Measurements from ENCODE around the gene POLN.

Gene POLN

DNA sequence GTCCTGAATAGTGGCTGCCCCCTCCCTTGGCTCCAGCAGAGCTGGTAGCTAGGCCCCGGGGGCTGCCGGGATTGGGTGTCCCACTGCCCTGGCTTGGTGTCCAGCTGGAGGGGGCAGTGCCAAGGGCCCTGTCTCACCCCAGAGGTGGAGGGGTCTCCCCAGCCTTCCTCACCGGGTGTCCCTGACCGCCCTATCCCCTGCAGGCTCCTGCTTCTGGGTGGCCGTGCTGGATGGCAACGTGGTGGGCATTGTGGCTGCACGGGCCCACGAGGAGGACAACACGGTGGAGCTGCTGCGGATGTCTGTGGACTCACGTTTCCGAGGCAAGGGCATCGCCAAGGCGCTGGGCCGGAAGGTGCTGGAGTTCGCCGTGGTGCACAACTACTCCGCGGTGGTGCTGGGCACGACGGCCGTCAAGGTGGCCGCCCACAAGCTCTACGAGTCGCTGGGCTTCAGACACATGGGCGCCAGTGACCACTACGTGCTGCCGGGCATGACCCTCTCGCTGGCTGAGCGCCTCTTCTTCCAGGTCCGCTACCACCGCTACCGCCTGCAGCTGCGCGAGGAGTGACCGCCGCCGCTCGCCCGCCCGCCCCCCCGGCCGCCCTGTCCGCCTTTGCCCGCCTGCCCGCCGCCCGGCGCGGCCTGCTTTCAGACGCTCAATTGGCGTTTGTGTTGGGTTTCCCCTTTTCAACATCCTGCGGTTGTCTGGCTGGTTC lies 178.2 kb downstream of the POLN start:
- DNase-seq (ENCODE audit: low spot score) = no peak
- TF ChIP-seq, protein P1, sequence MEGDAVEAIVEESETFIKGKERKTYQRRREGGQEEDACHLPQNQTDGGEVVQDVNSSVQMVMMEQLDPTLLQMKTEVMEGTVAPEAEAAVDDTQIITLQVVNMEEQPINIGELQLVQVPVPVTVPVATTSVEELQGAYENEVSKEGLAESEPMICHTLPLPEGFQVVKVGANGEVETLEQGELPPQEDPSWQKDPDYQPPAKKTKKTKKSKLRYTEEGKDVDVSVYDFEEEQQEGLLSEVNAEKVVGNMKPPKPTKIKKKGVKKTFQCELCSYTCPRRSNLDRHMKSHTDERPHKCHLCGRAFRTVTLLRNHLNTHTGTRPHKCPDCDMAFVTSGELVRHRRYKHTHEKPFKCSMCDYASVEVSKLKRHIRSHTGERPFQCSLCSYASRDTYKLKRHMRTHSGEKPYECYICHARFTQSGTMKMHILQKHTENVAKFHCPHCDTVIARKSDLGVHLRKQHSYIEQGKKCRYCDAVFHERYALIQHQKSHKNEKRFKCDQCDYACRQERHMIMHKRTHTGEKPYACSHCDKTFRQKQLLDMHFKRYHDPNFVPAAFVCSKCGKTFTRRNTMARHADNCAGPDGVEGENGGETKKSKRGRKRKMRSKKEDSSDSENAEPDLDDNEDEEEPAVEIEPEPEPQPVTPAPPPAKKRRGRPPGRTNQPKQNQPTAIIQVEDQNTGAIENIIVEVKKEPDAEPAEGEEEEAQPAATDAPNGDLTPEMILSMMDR (IDR thresholded peaks at IDR 0.05; ENCODE audit: extremely low read depth, missing control alignments) = no peak

DNA sequence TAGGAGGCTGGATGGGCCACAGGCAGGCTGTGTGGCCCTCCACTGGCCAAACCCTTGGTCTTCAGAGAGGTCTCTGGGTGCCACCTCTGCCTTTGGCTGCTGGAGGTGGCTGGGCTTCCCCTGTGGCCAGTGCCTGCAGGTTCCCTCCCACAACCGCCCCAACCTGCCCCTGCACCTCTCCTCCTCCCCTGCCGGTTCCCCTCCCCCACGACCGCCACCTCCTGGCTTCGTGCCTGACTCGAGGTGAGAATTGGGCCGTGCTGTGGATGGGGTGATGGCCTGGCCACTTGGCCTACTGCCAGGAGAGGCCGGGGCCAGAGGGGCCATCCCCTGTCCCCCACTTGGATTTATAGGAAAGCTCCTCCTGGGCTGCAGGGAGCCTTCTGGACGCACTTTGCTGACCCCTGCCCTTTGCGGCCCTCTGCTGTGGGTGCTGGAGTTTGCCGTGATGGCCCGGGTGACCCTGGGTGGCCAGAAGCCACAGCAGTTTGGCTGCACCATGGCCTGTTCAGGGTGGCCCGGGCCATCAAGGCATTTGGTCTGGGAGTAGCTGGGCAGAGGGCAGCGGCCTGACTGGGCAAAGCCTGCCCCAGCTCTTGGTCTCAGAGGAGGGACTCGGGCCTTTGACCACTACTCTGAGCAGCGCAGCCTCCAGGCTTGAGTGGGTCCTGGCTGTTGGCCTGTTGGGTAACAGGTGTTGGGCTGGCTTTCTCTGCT lies 179.0 kb downstream of the POLN start:
- TF ChIP-seq, protein P1 (IDR thresholded peaks at IDR 0.05; ENCODE audit: extremely low read depth, missing control alignments) = no peak
- no peak for DNase-seq (ENCODE audit: low spot score)

DNA sequence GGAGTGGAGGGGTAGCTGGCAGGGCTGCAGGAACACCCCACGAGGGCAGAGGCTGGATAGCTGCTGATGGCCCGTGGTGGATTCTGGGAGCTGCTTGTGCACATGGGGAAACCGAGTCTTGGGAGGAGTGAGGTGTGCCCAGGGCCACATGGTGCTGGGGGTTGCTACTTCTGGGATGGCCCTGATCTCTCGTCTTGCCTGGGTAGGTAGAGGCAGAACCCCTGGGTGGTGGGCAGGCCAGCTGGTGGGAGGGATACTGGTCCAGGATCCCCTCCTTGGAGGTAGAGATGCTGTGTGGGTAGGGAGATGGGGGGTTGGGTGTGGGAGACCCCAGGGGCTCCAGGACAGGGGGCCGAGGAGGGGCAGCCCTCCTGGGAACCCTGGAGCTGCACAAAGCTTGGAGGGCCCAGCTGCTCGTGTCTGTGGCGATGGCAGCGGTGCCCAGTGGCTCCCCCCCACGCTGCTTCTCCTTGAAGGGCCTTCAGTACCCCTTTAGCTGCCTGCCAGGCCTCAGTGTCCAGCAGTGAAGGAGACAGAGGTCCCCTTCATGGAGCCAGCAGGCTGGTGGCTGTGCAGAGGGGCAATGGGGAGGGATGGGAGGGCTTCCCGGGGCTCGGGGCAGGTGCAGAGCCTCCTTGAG lies 179.6 kb downstream of the POLN start:
- no peak for DNase-seq (ENCODE audit: low spot score)
- TF ChIP-seq, protein P1 (IDR thresholded peaks at IDR 0.05; ENCODE audit: extremely low read depth, missing control alignments) = no peak

DNA sequence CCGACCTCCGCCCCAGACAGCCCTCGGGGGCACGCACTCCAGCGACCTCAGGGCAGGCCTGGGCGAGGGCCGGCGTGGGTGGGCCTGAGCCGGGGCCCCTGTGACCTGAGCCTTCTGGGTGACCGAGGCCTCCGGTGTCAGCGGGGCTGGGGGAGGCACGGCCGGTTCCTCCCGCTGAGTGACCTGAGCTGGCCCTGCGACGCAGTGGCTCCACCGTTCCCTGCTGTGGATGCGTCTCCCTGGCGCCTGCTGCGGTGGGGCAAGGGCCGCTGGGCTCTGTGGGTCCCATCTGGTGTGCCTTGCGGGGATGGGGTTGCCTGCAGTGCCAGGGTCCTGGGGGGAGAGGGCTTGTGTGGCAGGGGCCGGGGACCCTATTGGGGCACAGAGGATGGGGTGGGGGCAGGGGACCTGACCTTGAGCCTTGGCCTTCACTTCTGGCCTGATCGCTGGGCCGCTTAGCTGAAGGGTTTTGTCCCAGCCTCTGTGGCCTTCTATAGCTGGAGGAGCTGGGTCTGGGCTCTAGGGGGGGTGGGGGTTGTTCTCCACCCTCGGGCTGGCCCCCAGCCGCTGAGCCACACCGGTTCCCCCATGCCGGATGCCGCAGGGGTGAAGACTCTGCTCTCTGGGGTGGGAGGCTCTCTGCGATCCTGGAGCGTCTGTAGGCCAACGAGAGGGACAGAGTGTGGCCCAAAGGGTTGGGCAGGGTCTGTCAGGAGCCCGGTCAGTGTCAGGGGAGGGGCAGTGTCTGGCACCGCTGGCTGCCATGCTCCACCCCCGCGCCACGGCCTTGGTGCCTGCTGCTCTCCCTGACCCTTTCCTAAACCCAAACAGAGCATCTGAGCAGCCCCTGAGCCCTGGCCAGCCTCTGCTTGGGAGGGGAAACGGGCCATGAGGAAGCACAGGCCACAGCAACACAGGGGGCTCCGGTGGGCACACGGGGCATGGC lies 180.5 kb downstream of the POLN start:
- no peak for DNase-seq (ENCODE audit: low spot score)
- TF ChIP-seq, protein P1 (IDR thresholded peaks at IDR 0.05; ENCODE audit: extremely low read depth, missing control alignments) = no peak

DNA sequence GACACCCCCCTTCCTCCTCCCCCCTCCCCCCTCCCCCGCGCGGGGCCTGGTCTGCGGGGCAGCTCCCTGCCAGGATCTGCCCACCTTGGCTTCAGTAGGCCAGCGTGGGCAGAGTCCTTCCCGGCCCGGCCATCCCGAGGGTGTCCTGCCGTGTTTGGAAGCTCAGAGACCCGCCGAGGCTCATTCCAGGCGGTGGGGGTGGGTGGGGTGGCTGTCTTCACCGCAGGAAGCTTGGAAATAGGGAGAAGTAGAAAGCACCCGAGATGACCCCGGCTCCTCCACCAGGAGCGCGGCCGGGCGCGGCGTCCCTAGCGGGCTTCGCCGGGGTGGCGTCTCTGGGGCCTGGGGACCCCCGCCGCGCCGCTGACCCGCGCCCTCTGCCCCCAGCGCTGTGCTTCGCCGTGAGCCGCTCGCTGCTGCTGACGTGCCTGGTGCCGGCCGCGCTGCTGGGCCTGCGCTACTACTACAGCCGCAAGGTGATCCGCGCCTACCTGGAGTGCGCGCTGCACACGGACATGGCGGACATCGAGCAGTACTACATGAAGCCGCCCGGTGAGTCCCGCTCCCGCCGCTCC lies 181.2 kb downstream of the POLN start:
- no peak for DNase-seq (ENCODE audit: low spot score)
- TF ChIP-seq, protein P1 (IDR thresholded peaks at IDR 0.05; ENCODE audit: extremely low read depth, missing control alignments) = no peak

DNA sequence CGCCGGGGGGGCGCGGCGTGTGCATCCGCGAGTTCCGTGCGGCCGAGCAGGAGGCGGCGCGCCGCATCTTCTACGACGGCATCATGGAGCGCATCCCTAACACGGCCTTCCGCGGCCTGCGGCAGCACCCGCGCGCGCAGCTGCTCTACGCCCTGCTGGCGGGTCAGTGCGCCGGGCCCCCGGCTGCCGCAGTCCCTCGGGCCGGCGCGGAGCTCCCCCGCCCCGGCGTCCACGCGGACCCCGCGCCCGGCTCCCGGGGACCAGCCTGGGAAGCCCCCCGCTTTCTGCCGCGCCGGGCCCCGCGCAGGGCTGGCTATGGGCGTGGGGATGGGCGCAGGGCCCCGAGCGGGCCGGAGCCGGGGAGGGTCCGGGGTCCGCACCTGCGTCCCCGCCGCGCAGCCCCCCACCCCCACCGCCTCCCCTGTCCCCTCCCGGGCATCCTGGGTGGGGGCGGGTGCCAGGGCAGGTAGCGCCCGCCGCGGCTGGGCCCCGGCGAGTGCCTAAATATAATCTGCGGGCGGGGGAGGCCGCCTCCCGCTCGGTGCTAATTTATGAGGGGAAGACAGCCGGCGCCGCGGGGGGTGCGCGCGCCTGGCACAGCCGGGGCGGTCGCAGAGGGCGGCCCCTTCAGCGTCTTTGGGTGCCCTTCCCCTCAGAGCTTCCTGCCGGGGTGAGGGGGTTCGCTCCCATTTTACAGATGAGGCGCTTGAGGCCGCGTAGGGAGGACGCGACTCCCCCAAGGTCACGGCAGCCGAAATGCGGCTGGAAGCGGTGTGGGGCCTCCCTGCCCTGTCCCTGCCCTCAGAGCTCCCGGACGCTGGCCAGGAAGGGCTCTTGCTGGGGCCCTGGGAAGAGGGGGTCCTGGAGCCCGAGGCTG lies 182.0 kb downstream of the POLN start:
- TF ChIP-seq, protein P1 (IDR thresholded peaks at IDR 0.05; ENCODE audit: extremely low read depth, missing control alignments) = no peak
- no peak for DNase-seq (ENCODE audit: low spot score)
